Activated CD8-positive, alpha-beta T cell treated with anti-CD3 and anti-CD28 coated beads for 36 hours (primary cell): ENCODE data around the gene LRRC56. TPM values are rescaled to one million over a fixed set of nuclear protein-coding genes. Genes with fewer than 3 reads are reported as not detected.
A peak's percentile ranks its signal among the peaks of the same experiment; 100 is the strongest.

Source experiments
- ATAC-seq: fragments of 200-7000 bp; cut with Tn5 transposase; one replicate; pipeline ENCODE4 v1.10.0; 2021; ENCODE audit warnings: mild to moderate bottlenecking, moderate library complexity
- CTCF ChIA-PET: fragments of 350-600 bp; sonication (Branson Sonifier 250); formaldehyde crosslinking; loops from one replicate; lab custom pipeline; 2021; ENCODE audit warnings: antibody characterized with exemption; lab: Charles Lee
- POLR2A ChIA-PET: fragments of 350-600 bp; sonication (Branson Sonifier 250); formaldehyde crosslinking; loops from one replicate; lab custom pipeline; 2021; ENCODE audit warnings: antibody characterized with exemption; lab: Charles Lee
- DNase-seq: peaks from one replicate; pipeline ENCODE4 v3.0.0-alpha.2; 2020
- H3K27ac Mint-ChIP-seq: one replicate; pipeline ENCODE4 v1.8.0; 2021; ENCODE audit warnings: mild to moderate bottlenecking, mixed read lengths
- H3K27me3 Mint-ChIP-seq: one replicate; pipeline ENCODE4 v1.8.0; 2021; ENCODE audit warnings: mixed read lengths
- H3K36me3 Mint-ChIP-seq: one replicate; pipeline ENCODE4 v1.8.0; 2021; ENCODE audit warnings: low read depth, mixed read lengths
- H3K4me1 Mint-ChIP-seq: one replicate; pipeline ENCODE4 v1.8.0; 2021; ENCODE audit warnings: low read depth, mixed read lengths
- H3K4me3 Mint-ChIP-seq: one replicate; pipeline ENCODE4 v1.8.0; 2021; ENCODE audit warnings: mild to moderate bottlenecking, moderate library complexity, mixed read lengths
- H3K9me3 Mint-ChIP-seq: one replicate; pipeline ENCODE4 v1.8.0; 2021; ENCODE audit warnings: mixed read lengths
- intact Hi-C: fragments of 100-400 bp; cut with micrococcal nuclease; formaldehyde crosslinking; loops from one replicate; pipeline ENCODE4 v1.10.0; 2022
- total RNA-seq, 2 experiments: library from RNA; stranded (reverse); gene quantifications; one replicate each; pipeline ENCODE4 v1.2.3, GENCODE V29; 2021
- TF ChIP-seq, protein P1 (sequence below): fragments of 200-600 bp; IDR thresholded peaks from one replicate; pipeline ENCODE4 v1.8.0; 2022; ENCODE audit warnings: antibody characterized with exemption, mild to moderate bottlenecking

Gene LRRC56
- total RNA-seq, 2 experiments from 2014 or later = 0.67 to 0.99 TPM

DNA sequence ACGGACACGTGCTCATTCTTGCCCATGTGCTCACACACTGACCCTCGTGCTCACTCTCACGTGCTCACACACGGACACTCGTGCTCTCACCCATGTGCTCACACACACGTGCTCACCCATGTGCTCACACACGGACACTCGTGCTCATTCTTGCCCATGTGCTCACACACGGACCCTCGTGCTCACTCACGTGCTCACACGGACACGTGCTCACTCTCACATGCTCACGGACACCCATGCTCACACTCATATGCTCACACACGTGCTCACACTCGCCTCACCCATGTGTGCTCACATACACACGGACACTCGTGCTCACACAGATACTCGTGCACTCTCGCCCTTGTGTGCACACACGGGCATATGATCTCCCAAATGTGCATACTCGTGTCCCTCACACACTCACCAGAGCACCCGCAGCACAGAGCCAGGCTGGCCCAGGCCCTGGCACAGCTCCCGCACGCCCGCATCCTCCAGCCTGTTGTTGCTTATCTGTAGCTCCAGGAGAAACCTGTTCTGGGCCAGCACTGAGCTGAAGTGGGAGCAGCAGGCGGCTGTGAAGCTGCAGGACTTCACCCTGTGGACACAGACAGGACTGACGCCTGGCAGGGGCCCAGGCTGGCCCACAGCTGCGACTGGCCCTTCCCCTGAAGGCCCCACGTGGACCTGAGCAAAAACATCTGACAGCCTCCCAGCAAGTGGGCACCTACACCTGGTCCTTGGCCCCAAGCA is 39.6 kb upstream of the LRRC56 start:
- H3K36me3 Mint-ChIP-seq = peaks cover 35% of the 10 kb centered on the region
- ChIA-PET POLR2A (interaction anchor here (0.8 kb wide), 1 partner anchor 247 kb away, joined by 3 read pairs; no protein-coding TSS in a partner anchor), CTCF (interaction anchor here (0.8 kb wide), 1 partner anchor 48 kb away, joined by 4 read pairs; no protein-coding TSS in a partner anchor)
- intact Hi-C loops = no loop called here
- H3K4me1 Mint-ChIP-seq = peaks cover 18% of the 10 kb centered on the region
- no peak overlapping the region for H3K4me3 Mint-ChIP-seq
- no peak for DNase-seq
- peak overlapping the region; percentile 48 for H3K27ac Mint-ChIP-seq
- TF ChIP-seq, protein P1, sequence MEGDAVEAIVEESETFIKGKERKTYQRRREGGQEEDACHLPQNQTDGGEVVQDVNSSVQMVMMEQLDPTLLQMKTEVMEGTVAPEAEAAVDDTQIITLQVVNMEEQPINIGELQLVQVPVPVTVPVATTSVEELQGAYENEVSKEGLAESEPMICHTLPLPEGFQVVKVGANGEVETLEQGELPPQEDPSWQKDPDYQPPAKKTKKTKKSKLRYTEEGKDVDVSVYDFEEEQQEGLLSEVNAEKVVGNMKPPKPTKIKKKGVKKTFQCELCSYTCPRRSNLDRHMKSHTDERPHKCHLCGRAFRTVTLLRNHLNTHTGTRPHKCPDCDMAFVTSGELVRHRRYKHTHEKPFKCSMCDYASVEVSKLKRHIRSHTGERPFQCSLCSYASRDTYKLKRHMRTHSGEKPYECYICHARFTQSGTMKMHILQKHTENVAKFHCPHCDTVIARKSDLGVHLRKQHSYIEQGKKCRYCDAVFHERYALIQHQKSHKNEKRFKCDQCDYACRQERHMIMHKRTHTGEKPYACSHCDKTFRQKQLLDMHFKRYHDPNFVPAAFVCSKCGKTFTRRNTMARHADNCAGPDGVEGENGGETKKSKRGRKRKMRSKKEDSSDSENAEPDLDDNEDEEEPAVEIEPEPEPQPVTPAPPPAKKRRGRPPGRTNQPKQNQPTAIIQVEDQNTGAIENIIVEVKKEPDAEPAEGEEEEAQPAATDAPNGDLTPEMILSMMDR = no peak
- no peaks in the 10 kb centered on the region for H3K27me3 Mint-ChIP-seq
- no peak for ATAC-seq
- H3K9me3 Mint-ChIP-seq = no peaks in the 10 kb centered on the region

DNA sequence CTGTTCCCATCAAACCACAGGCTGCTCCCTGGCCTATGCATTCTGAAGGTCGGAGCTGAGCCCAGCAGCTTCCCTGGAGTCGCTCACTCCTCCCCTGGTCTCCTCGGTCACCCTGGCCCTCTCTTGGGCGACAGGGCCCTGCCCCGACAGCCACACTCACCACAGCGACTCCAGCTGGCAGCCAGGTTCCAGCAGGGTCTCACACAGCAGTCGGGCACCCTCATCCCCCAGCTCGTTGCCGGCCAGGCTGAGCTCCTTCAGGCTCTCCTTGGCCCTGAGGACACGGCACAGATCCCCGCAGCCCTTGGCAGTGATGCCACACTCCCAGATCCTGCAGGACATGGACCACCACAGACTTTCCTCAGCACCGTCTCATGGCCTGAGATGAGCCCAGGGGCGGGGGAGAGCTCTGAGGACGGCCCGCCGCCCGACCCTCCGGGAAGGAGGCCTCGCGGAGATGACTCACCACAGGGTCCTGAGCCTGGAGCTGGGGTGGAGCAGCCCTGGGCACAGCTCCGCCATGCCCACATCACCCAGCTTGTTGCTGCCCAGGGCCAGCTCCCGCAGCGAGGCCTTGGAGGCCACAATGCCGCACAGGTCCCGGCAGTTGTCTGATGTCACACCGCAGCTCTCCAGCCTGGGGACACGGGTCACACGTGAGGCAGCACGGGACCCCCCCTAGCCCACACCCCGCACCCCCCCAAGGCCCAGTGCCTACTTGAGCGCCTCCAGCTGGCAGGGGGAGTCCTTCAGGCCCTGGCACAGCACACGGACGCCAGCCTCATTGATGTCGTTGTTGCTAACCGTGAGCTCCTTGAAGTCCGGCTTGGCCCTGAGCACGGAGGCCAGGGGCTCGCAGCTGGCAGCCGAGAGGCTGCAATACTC is 38.8 kb upstream of the LRRC56 start:
- H3K9me3 Mint-ChIP-seq = no peaks in the 10 kb centered on the region
- TF ChIP-seq, protein P1 = no peak
- peaks cover 35% of the 10 kb centered on the region for H3K36me3 Mint-ChIP-seq
- H3K4me3 Mint-ChIP-seq = no peak overlapping the region
- peaks cover 20% of the 10 kb centered on the region for H3K4me1 Mint-ChIP-seq
- H3K27ac Mint-ChIP-seq = no peak overlapping the region
- intact Hi-C loops = no loop called here
- ChIA-PET POLR2A (interaction anchor here (0.6 to 0.8 kb wide), 2 partner anchors 209 to 248 kb away, joined by 3 to 4 read pairs; partner anchors contain the start of gene PGGHG), CTCF (interaction anchor here (0.8 kb wide), 1 partner anchor 49 kb away, joined by 4 read pairs; no protein-coding TSS in a partner anchor)
- no peaks in the 10 kb centered on the region for H3K27me3 Mint-ChIP-seq
- DNase-seq (no peak), ATAC-seq (no peak)

DNA sequence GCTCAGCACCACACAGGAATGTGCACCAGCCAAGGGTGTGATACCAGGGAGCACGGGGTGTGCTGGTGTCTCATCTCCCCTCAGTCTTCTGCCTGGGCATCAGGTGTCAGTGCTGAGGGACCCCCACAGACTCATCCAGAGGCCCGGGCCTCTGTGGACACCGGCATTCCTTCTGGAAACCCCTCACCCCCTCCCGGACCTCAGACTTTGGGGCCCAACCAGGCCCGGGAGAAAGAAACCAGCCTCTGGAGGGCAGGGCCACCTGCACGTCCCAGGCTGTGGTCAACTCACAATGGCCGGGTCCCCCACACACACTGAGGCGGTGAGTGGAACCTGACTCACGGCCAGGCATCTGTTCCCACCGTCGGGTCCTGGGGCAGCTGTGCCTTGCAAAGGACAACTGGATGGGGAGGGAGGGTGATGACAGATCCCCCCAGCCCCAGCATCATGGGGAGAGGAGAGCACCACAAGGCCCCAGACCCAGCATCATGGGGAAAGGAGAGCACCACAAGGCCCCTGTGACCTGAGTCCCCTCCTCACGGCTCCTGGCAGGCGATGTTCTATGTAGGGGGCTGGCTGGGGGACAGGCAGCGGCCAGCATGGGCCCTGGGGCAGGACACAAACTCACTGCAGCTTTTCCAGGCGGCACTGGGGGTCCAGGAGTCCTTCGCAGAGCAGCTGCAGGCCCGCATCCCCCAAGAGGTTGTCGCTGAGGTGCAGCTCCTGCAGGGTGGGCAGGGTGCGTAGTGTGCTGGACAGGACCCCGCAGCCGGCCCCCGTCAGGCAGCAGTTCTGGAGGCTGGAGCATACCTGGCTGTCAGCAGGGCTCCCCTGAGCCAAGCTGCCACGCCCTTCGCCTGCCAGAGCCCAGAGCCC is 37.9 kb upstream of the LRRC56 start:
- TF ChIP-seq, protein P1 = no peak
- Mint-ChIP-seq H3K9me3 (no peaks in the 10 kb centered on the region), H3K27me3 (no peaks in the 10 kb centered on the region), H3K4me1 (peaks cover 25% of the 10 kb centered on the region), H3K4me3 (no peak overlapping the region), H3K27ac (no peak overlapping the region), H3K36me3 (peaks cover 33% of the 10 kb centered on the region)
- ATAC-seq = no peak
- ChIA-PET CTCF (interaction anchor here (1.0 kb wide), 1 partner anchor 19 kb away, joined by 3 read pairs; no protein-coding TSS in a partner anchor), POLR2A (interaction anchor here (0.6 kb wide), 1 partner anchor 210 kb away, joined by 4 read pairs; the partner anchor contains the start of gene PGGHG)
- intact Hi-C loops = no loop called here
- DNase-seq = no peak

DNA sequence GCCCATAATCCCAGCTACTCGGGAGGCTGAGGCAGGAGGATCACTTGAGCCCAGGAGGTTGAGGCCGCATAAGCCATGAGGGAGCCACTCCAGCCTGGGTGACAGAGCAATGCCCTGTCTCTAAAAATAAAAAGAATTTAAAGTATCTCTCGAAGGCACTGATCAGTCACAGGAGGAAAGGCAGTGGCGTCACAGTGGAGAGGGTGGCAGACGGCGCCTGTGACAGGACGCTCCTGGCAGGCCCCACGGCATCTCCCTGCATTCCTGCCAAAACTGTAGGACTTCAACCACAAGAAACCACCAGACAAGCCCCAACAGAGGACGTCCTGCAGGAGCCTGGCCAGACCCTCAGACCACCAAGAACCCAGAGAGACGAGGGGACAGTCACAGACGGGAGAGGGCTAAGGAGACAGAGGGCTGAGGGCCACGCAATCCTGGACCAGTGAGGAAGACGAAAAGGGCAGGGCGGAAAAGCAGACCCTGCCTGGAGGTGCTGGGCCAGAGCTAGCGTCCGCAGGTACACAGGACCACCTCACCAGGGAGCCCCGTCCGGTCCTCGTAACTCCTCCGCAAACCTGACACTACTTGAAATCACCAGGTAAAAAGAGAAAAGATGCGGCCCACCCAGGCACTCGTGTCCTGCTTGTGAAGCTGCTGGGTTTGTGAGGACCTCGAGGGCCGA is 36.2 kb upstream of the LRRC56 start:
- Mint-ChIP-seq H3K4me3 (no peak overlapping the region), H3K9me3 (no peaks in the 10 kb centered on the region), H3K27ac (no peak overlapping the region), H3K36me3 (peaks cover 38% of the 10 kb centered on the region), H3K27me3 (no peaks in the 10 kb centered on the region), H3K4me1 (peaks cover 32% of the 10 kb centered on the region)
- ATAC-seq (no peak), DNase-seq (no peak)
- ChIA-PET POLR2A (no interaction called here), CTCF (interaction anchor here (1.7 kb wide), 1 partner anchor 18 kb away, joined by 6 read pairs; no protein-coding TSS in a partner anchor)
- TF ChIP-seq, protein P1 = no peak
- intact Hi-C loops = no loop called here
